PC-3 (cell line): ENCODE results near the gene HGS. TPM values are rescaled to one million over a fixed set of nuclear protein-coding genes. Genes with fewer than 3 reads are reported as not detected.
"Not testable (repeated sequence)": the region's sequence is repeated elsewhere in the genome, so short reads cannot be mapped to it uniquely, and the experiment has no call there.

ENCODE experiments used
- ATAC-seq: fragments of 200-7000 bp; cut with Tn5 transposase; 2 replicates; pipeline ENCODE4 v1.9.1; 2020; ENCODE audit warnings: mild to moderate bottlenecking, moderate library complexity
- BruUV-seq: library from RNA; stranded (reverse); fragments of 400-500 nt; replicated peaks from 2 replicates; lab custom pipeline; 2021; lab: Mats Ljungman, UMichigan
- CTCF ChIA-PET: fragments of 300-600 bp; sonication (Branson Sonifier 250); formaldehyde crosslinking; loops from one replicate; lab custom pipeline; 2022; ENCODE audit warnings: antibody characterized with exemption; lab: Charles Lee
- POLR2A ChIA-PET: fragments of 300-600 bp; sonication (Branson Sonifier 250); formaldehyde crosslinking; loops from one replicate; lab custom pipeline; 2022; ENCODE audit warnings: antibody characterized with exemption; ENCODE audit not compliant: unreplicated experiment; lab: Charles Lee
- DNase-seq: peaks from one replicate; pipeline ENCODE4 v3.0.0-alpha.2; 2015
- H2AFZ ChIP-seq: fragments of 300-600 bp; sonication (generic); 2 replicates; pipeline ENCODE4 v1.6.0; 2016; ENCODE audit warnings: antibody characterized with exemption, low read length
- H3F3A ChIP-seq: fragments of 300-600 bp; sonication (generic); one replicate; pipeline ENCODE4 v1.6.0; 2017; ENCODE audit warnings: antibody characterized with exemption, low read length, control low read depth, mild to moderate bottlenecking; ENCODE audit not compliant: unreplicated experiment
- H3K27ac ChIP-seq: fragments of 300-600 bp; sonication (generic); 2 replicates; pipeline ENCODE4 v1.5.1; 2016; ENCODE audit warnings: mild to moderate bottlenecking, low read length
- H3K27me3 ChIP-seq: fragments of 300-600 bp; sonication (generic); 2 replicates; pipeline ENCODE4 v1.6.1; 2016; ENCODE audit warnings: low read length, mixed read lengths
- H3K36me3 ChIP-seq: fragments of 300-600 bp; sonication (generic); 2 replicates; pipeline ENCODE4 v1.6.1; 2016; ENCODE audit warnings: low read depth, mixed run types, low read length, mixed read lengths
- H3K4me1 ChIP-seq: fragments of 300-600 bp; sonication (generic); 2 replicates; pipeline ENCODE4 v1.5.1; 2016; ENCODE audit warnings: low read length; ENCODE audit not compliant: insufficient read depth
- H3K4me2 ChIP-seq: fragments of 300-600 bp; sonication (generic); 2 replicates; pipeline ENCODE4 v1.6.0; 2016; ENCODE audit warnings: low read length
- H3K4me3 ChIP-seq: fragments of 300-600 bp; sonication (generic); 2 replicates; pipeline ENCODE4 v1.5.1; 2016; ENCODE audit warnings: mild to moderate bottlenecking, low read length, mixed read lengths
- H3K79me2 ChIP-seq: fragments of 300-600 bp; sonication (generic); 2 replicates; pipeline ENCODE4 v1.6.1; 2017; ENCODE audit warnings: low read length, mixed read lengths
- H3K9ac ChIP-seq: fragments of 300-600 bp; sonication (generic); 2 replicates; pipeline ENCODE4 v1.6.0; 2016; ENCODE audit warnings: mild to moderate bottlenecking, low read length
- H3K9me2 ChIP-seq: fragments of 300-600 bp; sonication (generic); replicated peaks from 2 replicates; pipeline ENCODE4 v1.6.1; 2016; ENCODE audit warnings: mixed run types, low read length, mixed read lengths
- H3K9me3 ChIP-seq: fragments of 300-600 bp; sonication (generic); 2 replicates; pipeline ENCODE4 v1.6.1; 2016; ENCODE audit warnings: low read length, mixed read lengths
- H4K20me1 ChIP-seq: fragments of 300-600 bp; sonication (generic); 2 replicates; pipeline ENCODE4 v1.6.1; 2016; ENCODE audit warnings: low read length, mixed read lengths
- CTCF ChIP-seq: fragments of 300-600 bp; sonication (generic); conservative IDR thresholded peaks from 2 replicates; pipeline ENCODE4 v1.5.1; 2017; ENCODE audit warnings: antibody characterized with exemption, low read depth, mild to moderate bottlenecking, low read length
- EZH2 ChIP-seq: fragments of 300-600 bp; sonication (generic); IDR thresholded peaks from one replicate; pipeline ENCODE4 v1.6.1; 2017; ENCODE audit warnings: antibody characterized with exemption, mild to moderate bottlenecking, low read length; ENCODE audit not compliant: unreplicated experiment
- EZH2phosphoT487 ChIP-seq: fragments of 300-600 bp; sonication (generic); IDR thresholded peaks from 2 replicates; pipeline ENCODE4 v1.6.1; 2018; ENCODE audit warnings: mild to moderate bottlenecking, antibody characterized with exemption, low read length, borderline replicate concordance
- intact Hi-C: fragments of 100-400 bp; cut with micrococcal nuclease; formaldehyde crosslinking; loops from 2 replicates; pipeline ENCODE4 v1.9.0; 2023
- total RNA-seq: library from RNA; depleted of rRNA; stranded (reverse); fragments of >200 nt; gene quantifications from 2 replicates; pipeline ENCODE4 v1.2.3, GENCODE V29; 2014

The HGS gene
- total RNA-seq, 1 experiment from 2014 or later: 177 TPM

GRCh38 chr17:81675515-81676221 is 8.1 kb upstream of the HGS start:
- H3F3A ChIP-seq, H3K27ac ChIP-seq, H4K20me1 ChIP-seq, H3K9ac ChIP-seq, BruUV-seq, H3K4me1 ChIP-seq, H3K79me2 ChIP-seq, H3K27me3 ChIP-seq, POLR2A ChIA-PET, H3K9me3 ChIP-seq, ATAC-seq, H3K4me3 ChIP-seq, H2AFZ ChIP-seq, H3K4me2 ChIP-seq, intact Hi-C loops, H3K9me2 ChIP-seq: not testable (repeated sequence)
- CTCF ChIA-PET: interaction anchor here (0.5 kb wide), 1 partner anchor 183 kb away, joined by 4 read pairs; no protein-coding TSS in a partner anchor
- peak; percentile 44; the same call in 1 of the 2 replicates for TF ChIP-seq CTCF
- DNase-seq: peak; percentile 43
- peaks cover 24% of the 10 kb centered on the region; the same call in 1 of the 2 replicates for H3K36me3 ChIP-seq

- no peaks in the 10 kb centered on the region for H3K9me2 ChIP-seq
- TF ChIP-seq EZH2phosphoT487: no peak
- no peak for TF ChIP-seq EZH2
- no peak for TF ChIP-seq CTCF
- BruUV-seq: no TSS peak
- ChIA-PET CTCF (no interaction called here), POLR2A (no interaction called here)
- DNase-seq (no peak), ATAC-seq (no peak)
- H3K27ac ChIP-seq: no peak overlapping the region
- H3K36me3 ChIP-seq: peaks cover 18% of the 10 kb centered on the region; the same call in 1 of the 2 replicates
- no peaks in the 10 kb centered on the region for H3K4me1 ChIP-seq
- H3K4me2 ChIP-seq: no peak overlapping the region
- H2AFZ ChIP-seq: no peak overlapping the region
- H3K27me3 ChIP-seq: no peaks in the 10 kb centered on the region
- no peak overlapping the region for H3K9ac ChIP-seq
- H3K79me2 ChIP-seq: peaks cover 12% of the 10 kb centered on the region
- intact Hi-C loops: no loop called here
- no peaks in the 10 kb centered on the region for H4K20me1 ChIP-seq
- H3K9me3 ChIP-seq: no peaks in the 10 kb centered on the region
- no peak overlapping the region for H3K4me3 ChIP-seq
- no peaks in the 10 kb centered on the region for H3F3A ChIP-seq
Measured at GRCh38 chr17:81676906-81677305, 6.9 kb upstream of the HGS start.

- intact Hi-C loops: no loop called here
- no peak overlapping the region for H3K4me2 ChIP-seq
- peaks cover 41% of the 10 kb centered on the region for H3K79me2 ChIP-seq
Measured at GRCh38 chr17:81680150-81680549, 3.7 kb upstream of the HGS start.

More at GRCh38 chr17:81680150-81680549, 3.7 kb upstream of the HGS start:
- Histone ChIP-seq H3K27me3 (no peaks in the 10 kb centered on the region), H3K36me3 (0 out of 2 replicates have a peak, but pooled peaks cover 4% of the 10 kb centered on the region), H3K9ac (no peak overlapping the region), H4K20me1 (peaks cover 6% of the 10 kb centered on the region), H3K4me3 (no peak overlapping the region), H3F3A (peaks cover 5% of the 10 kb centered on the region), H3K9me2 (no peaks in the 10 kb centered on the region), H3K9me3 (no peaks in the 10 kb centered on the region), H3K27ac (no peak overlapping the region), H2AFZ (no peak overlapping the region), H3K4me1 (peaks cover 12% of the 10 kb centered on the region)
- ATAC-seq (no peak), DNase-seq (no peak)
- BruUV-seq: no TSS peak
- CTCF ChIA-PET: no interaction called here
- POLR2A ChIA-PET: no interaction called here
- no peak for TF ChIP-seq EZH2
- TF ChIP-seq CTCF: no peak
